H1 (cell line): Measurements from ENCODE around the gene FRG2C. TPM values are rescaled to one million over a fixed set of nuclear protein-coding genes. Genes with fewer than 3 reads are reported as not detected.

ENCODE experiments used
- polyA plus RNA-seq, 7 experiments: library from polyadenylated mRNA; depleted of rRNA in 3 of 7; stranded (reverse) in 5 of 7; unstranded in 2 of 7; fragments of >200 nt in 5 of 7; fragments of 200-250 nt in 2 of 7; gene quantifications; 1 replicate in 5 of 7; 2 replicates in 1 of 7; 4 replicates in 1 of 7; pipeline versions ENCODE4 v1.2.1 to v1.2.3, GENCODE V29; 2011 to 2013; ENCODE audit warnings: missing spikeins in 2 of 7, mixed read lengths in 2 of 7
- total RNA-seq: library from RNA; stranded (reverse); fragmentation: NEBNext Ultra II Directional; extraction: Animal tissue kit (Norgen Biotek cat#: 25700); gene quantifications from 2 replicates; pipeline ENCODE4 v1.2.1, GENCODE V29; 2021
- TF ChIP-seq, protein P1 (sequence below), 3 experiments: IDR thresholded peaks; 1 replicate in 2 of 3; 2 replicates in 1 of 3; pipeline versions ENCODE4 v1.5.1 to v1.6.1; 2011; ENCODE audit warnings: low read length in 3 of 3, mild to moderate bottlenecking in 3 of 3, inconsistent platforms in 2 of 3, low read depth in 1 of 3, moderate library complexity in 1 of 3; ENCODE audit not compliant: insufficient read depth in 1 of 3; ENCODE audit errors: control extremely low read depth in 1 of 3

The FRG2C gene
- total and polyA plus RNA-seq, 2 of the 8 experiments (the other 6 are each of a cell fraction or from before 2014, with no cell fraction given) = not detected

DNA sequence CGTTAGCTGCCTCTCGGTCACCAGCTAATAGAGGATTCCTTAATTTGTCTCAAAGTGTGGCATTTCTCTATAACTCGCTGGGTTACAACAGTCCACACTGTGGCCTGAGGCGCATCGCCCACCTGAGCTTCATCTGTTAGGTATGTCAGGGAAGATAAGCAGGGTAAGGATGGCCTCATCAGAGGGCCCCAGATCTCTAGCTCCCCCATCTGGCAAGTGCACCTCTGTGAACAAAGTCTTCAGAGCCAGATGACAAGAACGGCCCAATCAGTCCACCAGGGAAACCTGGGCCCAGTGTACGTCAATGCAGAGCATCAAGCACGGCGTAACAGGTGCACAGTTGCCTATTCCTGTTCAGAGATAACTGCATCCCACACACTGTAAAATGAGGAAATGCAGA is 23.2 kb downstream of the FRG2C start (continued):
- TF ChIP-seq, protein P1, sequence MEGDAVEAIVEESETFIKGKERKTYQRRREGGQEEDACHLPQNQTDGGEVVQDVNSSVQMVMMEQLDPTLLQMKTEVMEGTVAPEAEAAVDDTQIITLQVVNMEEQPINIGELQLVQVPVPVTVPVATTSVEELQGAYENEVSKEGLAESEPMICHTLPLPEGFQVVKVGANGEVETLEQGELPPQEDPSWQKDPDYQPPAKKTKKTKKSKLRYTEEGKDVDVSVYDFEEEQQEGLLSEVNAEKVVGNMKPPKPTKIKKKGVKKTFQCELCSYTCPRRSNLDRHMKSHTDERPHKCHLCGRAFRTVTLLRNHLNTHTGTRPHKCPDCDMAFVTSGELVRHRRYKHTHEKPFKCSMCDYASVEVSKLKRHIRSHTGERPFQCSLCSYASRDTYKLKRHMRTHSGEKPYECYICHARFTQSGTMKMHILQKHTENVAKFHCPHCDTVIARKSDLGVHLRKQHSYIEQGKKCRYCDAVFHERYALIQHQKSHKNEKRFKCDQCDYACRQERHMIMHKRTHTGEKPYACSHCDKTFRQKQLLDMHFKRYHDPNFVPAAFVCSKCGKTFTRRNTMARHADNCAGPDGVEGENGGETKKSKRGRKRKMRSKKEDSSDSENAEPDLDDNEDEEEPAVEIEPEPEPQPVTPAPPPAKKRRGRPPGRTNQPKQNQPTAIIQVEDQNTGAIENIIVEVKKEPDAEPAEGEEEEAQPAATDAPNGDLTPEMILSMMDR (IDR thresholded peaks at IDR 0.05; ENCODE audit: control extremely low read depth in 1 of 3, insufficient read depth in 1 of 3, low read depth in 1 of 3, low read length in 3 of 3) = peak; percentile 50 to 67 (median 57)
